Esophagus muscularis mucosa (tissue), 4 donors: ENCODE results near the gene SMIM5. TPM values are rescaled to one million over a fixed set of nuclear protein-coding genes. Genes with fewer than 3 reads are reported as not detected.

Experiments
- DNase-seq: peaks from one replicate; pipeline ENCODE4 v3.0.0-alpha.2; 2017; ENCODE audit errors: extremely low spot score
- H3K27ac ChIP-seq, 4 donors: fragments of 200-600 bp; sonication (generic); replicated peaks in 1 of 4; 1 replicate in 3 of 4; 2 replicates in 1 of 4; pipeline ENCODE4 v1.5.1; 2016 to 2019; ENCODE audit warnings: mild to moderate bottlenecking in 1 of 4
- H3K27me3 ChIP-seq, 4 donors: fragments of 200-600 bp; sonication (generic); one replicate each; pipeline versions ENCODE4 v1.5.1 to v1.6.0; 2016 to 2019
- H3K36me3 ChIP-seq, 4 donors: fragments of 200-600 bp; sonication (generic); one replicate each; pipeline ENCODE4 v1.5.1; 2016 to 2019
- H3K4me1 ChIP-seq, 4 donors: fragments of 200-600 bp; sonication (generic); one replicate each; pipeline ENCODE4 v1.5.1; 2016 to 2019
- H3K4me3 ChIP-seq, 4 donors: fragments of 200-600 bp; sonication (generic); 1 replicate in 2 of 4; 2 replicates in 2 of 4; pipeline ENCODE4 v1.5.1; 2016 to 2019; ENCODE audit warnings: mild to moderate bottlenecking in 4 of 4, moderate library complexity in 1 of 4
- H3K9me3 ChIP-seq, 4 donors: fragments of 200-600 bp; sonication (generic); 1 replicate in 3 of 4; 2 replicates in 1 of 4; pipeline ENCODE4 v1.5.1; 2016 to 2019
- EP300 ChIP-seq: sonication (generic); formaldehyde crosslinking; IDR thresholded peaks from one replicate; pipeline ENCODE4 v1.6.1; 2017; ENCODE audit warnings: antibody characterized with exemption
- POLR2A ChIP-seq: fragments of 450-650 bp; IDR thresholded peaks from one replicate; pipeline ENCODE4 v1.6.1; 2017; ENCODE audit warnings: antibody characterized with exemption, moderate library complexity, mild to moderate bottlenecking, low read depth
- POLR2AphosphoS5 ChIP-seq, 2 donors: sonication (generic); formaldehyde crosslinking; IDR thresholded peaks; one replicate each; pipeline ENCODE4 v1.6.1; 2017; ENCODE audit warnings: antibody characterized with exemption in 2 of 2
- WGBS: methylation state at CpG from one replicate; pipeline ENCODE4 v1.1.5; 2018; 5-methylcytosine and 5-hydroxymethylcytosine counted together
- intact Hi-C: fragments of 100-400 bp; cut with DNase I; formaldehyde crosslinking; loops from one replicate; pipeline ENCODE4 v1.15.1; 2023
- total RNA-seq, 4 donors: library from RNA; depleted of rRNA; stranded (reverse); fragments of >200 nt; gene quantifications; one replicate each; pipeline versions ENCODE4 v1.1.0 to v1.2.1, GENCODE V29; 2016
- TF ChIP-seq, protein P1 (sequence below), 3 experiments: fragments of 200-600 bp in 2 of 3; fragments of 450-650 bp in 1 of 3; sonication (generic) in 2 of 3; IDR thresholded peaks; one replicate each; pipeline ENCODE4 v1.5.1; 2017 to 2019; ENCODE audit warnings: antibody characterized with exemption in 3 of 3, mild to moderate bottlenecking in 2 of 3, moderate library complexity in 1 of 3

SMIM5 gene
- total RNA-seq, 4 donors from 2014 or later = 4.3 to 6.6 (median 5.6) TPM

GRCh38 chr17:75629157-75629556 lies 4.1 kb upstream of the SMIM5 start:
- peaks cover 18 to 21% (median 19%) of the 10 kb centered on the region in 4 donors for H3K4me1 ChIP-seq
- intact Hi-C loops = no loop called here
- WGBS = 67% methylated on average over 11 of the region's 14 CpGs
- no peaks in the 10 kb centered on the region for H3K27me3 ChIP-seq
- no peaks in the 10 kb centered on the region for H3K9me3 ChIP-seq
- no peak for TF ChIP-seq POLR2AphosphoS5 (IDR thresholded peaks at IDR 0.05)
- TF ChIP-seq EP300 = no peak
- TF ChIP-seq POLR2A = no peak
- TF ChIP-seq, protein P1, sequence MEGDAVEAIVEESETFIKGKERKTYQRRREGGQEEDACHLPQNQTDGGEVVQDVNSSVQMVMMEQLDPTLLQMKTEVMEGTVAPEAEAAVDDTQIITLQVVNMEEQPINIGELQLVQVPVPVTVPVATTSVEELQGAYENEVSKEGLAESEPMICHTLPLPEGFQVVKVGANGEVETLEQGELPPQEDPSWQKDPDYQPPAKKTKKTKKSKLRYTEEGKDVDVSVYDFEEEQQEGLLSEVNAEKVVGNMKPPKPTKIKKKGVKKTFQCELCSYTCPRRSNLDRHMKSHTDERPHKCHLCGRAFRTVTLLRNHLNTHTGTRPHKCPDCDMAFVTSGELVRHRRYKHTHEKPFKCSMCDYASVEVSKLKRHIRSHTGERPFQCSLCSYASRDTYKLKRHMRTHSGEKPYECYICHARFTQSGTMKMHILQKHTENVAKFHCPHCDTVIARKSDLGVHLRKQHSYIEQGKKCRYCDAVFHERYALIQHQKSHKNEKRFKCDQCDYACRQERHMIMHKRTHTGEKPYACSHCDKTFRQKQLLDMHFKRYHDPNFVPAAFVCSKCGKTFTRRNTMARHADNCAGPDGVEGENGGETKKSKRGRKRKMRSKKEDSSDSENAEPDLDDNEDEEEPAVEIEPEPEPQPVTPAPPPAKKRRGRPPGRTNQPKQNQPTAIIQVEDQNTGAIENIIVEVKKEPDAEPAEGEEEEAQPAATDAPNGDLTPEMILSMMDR (IDR thresholded peaks at IDR 0.05) = no peak
- no peak overlapping the region for H3K4me3 ChIP-seq
- DNase-seq = no peak
- no peak overlapping the region for H3K27ac ChIP-seq
- peaks cover 10 to 68% (median 51%) of the 10 kb centered on the region in 4 donors for H3K36me3 ChIP-seq

GRCh38 chr17:75630071-75630917 lies 2.9 kb upstream of the SMIM5 start:
- 88% methylated on average over 6 of the region's 26 CpGs for WGBS
- no peak for DNase-seq
- intact Hi-C loops = loop anchor here (5.0 kb wide), 1 partner anchor 43 kb away; the partner anchor contains the start of gene MYO15B
- TF ChIP-seq POLR2A (no peak), POLR2AphosphoS5 (IDR thresholded peaks at IDR 0.05) (no peak), EP300 (no peak)
- TF ChIP-seq, protein P1 (IDR thresholded peaks at IDR 0.05) = no peak
- Histone ChIP-seq H3K4me1 (peaks cover 23 to 30% (median 24%) of the 10 kb centered on the region in 4 donors), H3K9me3 (no peaks in the 10 kb centered on the region), H3K36me3 (peaks cover 10 to 56% (median 39%) of the 10 kb centered on the region in 4 donors), H3K27ac (no peak overlapping the region), H3K4me3 (no peak overlapping the region), H3K27me3 (no peaks in the 10 kb centered on the region)

- WGBS = 89% methylated on average over 8 of the region's 27 CpGs
- no peak overlapping the region for H3K4me3 ChIP-seq
- no peaks in the 10 kb centered on the region for H3K9me3 ChIP-seq
- H3K27ac ChIP-seq = no peak overlapping the region
- intact Hi-C loops = loop anchor here (5.0 kb wide), 1 partner anchor 44 kb away; the partner anchor contains the start of gene MYO15B
- H3K36me3 ChIP-seq = peaks cover 5 to 46% (median 29%) of the 10 kb centered on the region in 4 donors
- peaks cover 24 to 30% (median 25%) of the 10 kb centered on the region in 4 donors for H3K4me1 ChIP-seq
- TF ChIP-seq POLR2AphosphoS5 (IDR thresholded peaks at IDR 0.05) (no peak), EP300 (no peak)
- TF ChIP-seq, protein P1 (IDR thresholded peaks at IDR 0.05) = no peak
- no peak for DNase-seq
- no peaks in the 10 kb centered on the region for H3K27me3 ChIP-seq
Measured at GRCh38 chr17:75631353-75631752, 1.9 kb upstream of the SMIM5 start.

DNA sequence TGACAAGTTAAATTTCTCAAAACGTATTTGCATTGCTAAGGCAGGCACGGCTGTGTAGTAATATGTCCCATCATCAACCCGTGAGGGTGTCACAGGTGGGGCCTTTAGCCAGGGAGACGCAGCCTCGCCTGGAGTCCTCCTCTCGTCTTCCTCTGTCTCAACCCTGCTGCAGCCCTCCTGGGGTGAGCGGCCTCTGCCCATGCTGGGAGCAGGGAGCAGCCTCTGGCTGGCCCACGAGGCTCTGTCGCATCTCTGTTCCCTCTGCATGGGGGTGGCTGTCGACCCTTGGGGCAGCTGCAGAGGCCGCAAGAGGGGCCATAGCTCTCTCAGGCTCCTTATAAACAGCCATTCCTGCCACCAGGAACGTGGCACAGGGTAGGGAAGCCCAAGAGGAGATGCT lies 806 bp upstream of the SMIM5 start:
- Histone ChIP-seq H3K4me3 (no peak overlapping the region), H3K27ac (peak overlapping the region; percentile 34 to 86 (median 80)), H3K9me3 (no peaks in the 10 kb centered on the region), H3K27me3 (no peaks in the 10 kb centered on the region), H3K36me3 (peaks cover 0 to 35% (median 18%) of the 10 kb centered on the region in 4 donors), H3K4me1 (peaks cover 24 to 30% (median 28%) of the 10 kb centered on the region in 4 donors)
- intact Hi-C loops = loop anchor here (1.0 to 5.0 kb wide), 2 partner anchors 45 to 118 kb away; partner anchors contain the start of gene MYO15B
- 68% methylated on average over 10 of the region's 12 CpGs for WGBS
- no peak for DNase-seq
- no peak for TF ChIP-seq EP300
- no peak for TF ChIP-seq POLR2AphosphoS5 (IDR thresholded peaks at IDR 0.05)
